HG02884 (cell line): ENCODE results near the gene RNF217.
"Not testable (repeated sequence)": the region's sequence is repeated elsewhere in the genome, so short reads cannot be mapped to it uniquely, and the experiment has no call there.

Experiments
- ATAC-seq: cut with Tn5 transposase; IDR thresholded peaks from one replicate; pipeline ENCODE4 v1.9.1; 2021; ENCODE audit warnings: mild to moderate bottlenecking, moderate library complexity; ENCODE audit not compliant: unreplicated experiment

The RNF217 gene

GRCh38 chr6:124962639-124963415 is 590 bp downstream of the RNF217 start:
- ATAC-seq, result no peak

GRCh38 chr6:124963416-124963785 is 1.2 kb downstream of the RNF217 start:
- ATAC-seq, result no peak

GRCh38 chr6:124963831-124964763 is 1.9 kb downstream of the RNF217 start:
- no peak for ATAC-seq

- no peak for ATAC-seq
These were observed 2.5 kb downstream of the RNF217 start for GRCh38 chr6:124964764-124965105.

- ATAC-seq, result not testable (repeated sequence)
These were observed 3.2 kb downstream of the RNF217 start for GRCh38 chr6:124965424-124965850.

GRCh38 chr6:124967444-124967843 is 5.2 kb downstream of the RNF217 start:
- ATAC-seq, result no peak

GRCh38 chr6:124968401-124968800 is 6.2 kb downstream of the RNF217 start:
- no peak for ATAC-seq

- no peak for ATAC-seq
These were observed 8.0 kb downstream of the RNF217 start for GRCh38 chr6:124970243-124970642.

- ATAC-seq, result no peak
These were observed 8.5 kb downstream of the RNF217 start for GRCh38 chr6:124970763-124971162.

GRCh38 chr6:124973780-124974179 is 11.5 kb downstream of the RNF217 start:
- ATAC-seq, result no peak

GRCh38 chr6:124974771-124975377 is 12.6 kb downstream of the RNF217 start:
- ATAC-seq, result no peak

- ATAC-seq, result no peak
These were observed 15.1 kb downstream of the RNF217 start for GRCh38 chr6:124977067-124977908.

GRCh38 chr6:124978451-124979293 is 16.4 kb downstream of the RNF217 start:
- ATAC-seq, result no peak

- ATAC-seq, result no peak
These were observed 17.0 kb downstream of the RNF217 start for GRCh38 chr6:124979294-124979678.

GRCh38 chr6:124982669-124983068 is 20.4 kb downstream of the RNF217 start:
- ATAC-seq, result no peak

GRCh38 chr6:124983383-124984083 is 21.3 kb downstream of the RNF217 start:
- ATAC-seq, result no peak

GRCh38 chr6:124984668-124985338 is 22.6 kb downstream of the RNF217 start:
- ATAC-seq, result no peak

GRCh38 chr6:124986164-124986563 is 23.9 kb downstream of the RNF217 start:
- no peak for ATAC-seq

GRCh38 chr6:124987291-124987690 is 25.1 kb downstream of the RNF217 start:
- no peak for ATAC-seq
